Measurements from ENCODE around the gene RIPK1. TPM values are rescaled to one million over a fixed set of nuclear protein-coding genes. Genes with fewer than 3 reads are reported as not detected.
A peak's percentile ranks its signal among the peaks of the same experiment; 100 is the strongest.

Gene RIPK1
- total and polyA plus RNA-seq, 2 of the 8 experiments (the other 6 are each of a cell fraction or from before 2014, with no cell fraction given) = 5.9 to 22.9 TPM

DNA sequence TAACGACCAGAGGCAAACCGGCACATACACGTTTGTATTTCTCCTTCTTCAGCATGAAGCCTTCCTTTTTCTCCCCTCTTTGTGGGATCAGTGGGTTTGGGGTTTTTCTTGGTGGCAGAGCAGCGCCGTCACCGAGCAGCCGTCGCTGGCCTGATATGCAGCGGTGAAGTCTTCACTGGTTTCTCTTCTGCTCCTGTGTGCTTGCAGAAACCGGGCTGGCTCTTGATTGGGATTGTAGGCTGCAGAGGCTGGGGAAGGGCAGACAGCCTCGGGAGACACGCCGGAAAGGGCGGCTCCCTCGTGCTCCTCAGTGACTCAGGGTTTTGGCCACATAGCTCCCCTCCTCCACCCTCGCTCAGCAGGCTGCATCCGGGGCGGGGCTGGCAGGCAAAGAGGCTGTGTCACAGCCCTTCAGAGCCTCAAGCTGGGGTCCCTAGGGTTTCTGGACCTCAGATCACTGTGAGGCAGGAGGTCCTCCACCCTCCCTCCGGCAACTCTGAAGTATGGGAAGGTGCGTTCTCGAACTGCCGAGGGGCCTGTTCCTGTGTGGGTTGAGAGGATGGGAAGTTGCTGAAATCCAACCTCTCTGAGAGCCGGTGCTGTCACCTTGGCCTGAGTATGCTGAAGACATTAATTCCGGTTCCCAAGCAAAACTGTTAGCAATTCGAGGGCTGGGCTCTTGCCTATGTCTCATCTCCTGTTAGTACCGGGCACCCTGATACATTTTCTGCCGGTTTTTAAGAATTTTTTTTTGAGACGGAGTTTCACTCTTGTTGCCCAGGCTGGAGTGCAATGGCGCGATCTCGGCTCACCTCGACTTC, 44.4 kb upstream of the RIPK1 start:
- peaks cover 2 to 6% of the 10 kb centered on the region in 2 experiments; a peak in 2 of 4 replicates for H3K9me3 ChIP-seq (ENCODE audit: insufficient read depth in 2 of 2, low read depth in 1 of 2, low read length in 1 of 2)
- H3K27ac ChIP-seq (ENCODE audit: low read depth, low read length) = peak overlapping the region; percentile 29; the same call in 1 of the 2 replicates
- ChIA-PET CTCF (ENCODE audit: partially characterized antibody) (interaction anchor here (0.6 to 2.0 kb wide), 3 partner anchors 22 to 179 kb away, joined by 3 to 8 read pairs (median 3); no protein-coding TSS in a partner anchor), POLR2A (ENCODE audit: partially characterized antibody) (interaction anchor here (0.9 to 5.7 kb wide), 7 partner anchors 9 to 52 kb away, joined by 3 to 33 read pairs (median 6); partner anchors contain the start of gene NQO2)
- 67% methylated on average over 32 of the region's 32 CpGs; no CpG with 5 or more reads in 1 of the 2 experiments for WGBS, 2 experiments (ENCODE audit: extremely low coverage in 1 of 2, insufficient coverage in 1 of 2, insufficient read length in 1 of 2, insufficient replicate concordance in 2 of 2, low coverage in 1 of 2, low lambda C conversion rate in 2 of 2, missing lambda C conversion rate in 1 of 2)
- H4K91ac ChIP-seq (replicated peaks; ENCODE audit: insufficient read length, low read length) = peak overlapping the region; percentile 82
- H3K27me3 ChIP-seq (replicated peaks in 1 of 4; ENCODE audit: control insufficient read depth in 3 of 4, extremely low read depth in 1 of 4, insufficient read depth in 3 of 4, low read length in 3 of 4) = no peaks in the 10 kb centered on the region
- H2BK15ac ChIP-seq (ENCODE audit: low read length) = peak overlapping the region; percentile 88; the same call in 1 of the 2 replicates
- peak overlapping the region; percentile 69; the same call in 1 of the 2 replicates for H2AK5ac ChIP-seq (ENCODE audit: low read depth, low read length)
- H3K9ac ChIP-seq (replicated peaks in 1 of 4; ENCODE audit: extremely low read depth in 1 of 4, low read depth in 3 of 4, low read length in 3 of 4) = no peak overlapping the region; a peak in 1 of 7 replicates
- H2BK120ac ChIP-seq (replicated peaks; ENCODE audit: low read depth, low read length) = no peak overlapping the region
- peak overlapping the region; percentile 65 for H3K4ac ChIP-seq (replicated peaks; ENCODE audit: insufficient read length, low read depth, low read length)
- H3K14ac ChIP-seq (ENCODE audit: insufficient read length) = no peak overlapping the region
- H3K4me1 ChIP-seq (replicated peaks in 1 of 4; ENCODE audit: control insufficient read depth in 3 of 4, insufficient read depth in 4 of 4, low read length in 3 of 4) = peaks cover 6 to 17% (median 11%) of the 10 kb centered on the region in 4 experiments
- H2AFZ ChIP-seq (ENCODE audit: low read length) = no peak overlapping the region
- H3K4me2 ChIP-seq (ENCODE audit: insufficient read depth in 1 of 2, low read depth in 2 of 2, low read length in 2 of 2) = peak overlapping the region; percentile 9 to 40; a peak in 3 of 4 replicates
- H3K23me2 ChIP-seq (ENCODE audit: low read depth, low read length) = 0 out of 2 replicates have a peak, but pooled peaks cover 2% of the 10 kb centered on the region
- peak overlapping the region; percentile 86; the same call in 1 of the 2 replicates for H2BK5ac ChIP-seq (ENCODE audit: low read depth, low read length)
- peak overlapping the region; percentile 28 for H4K5ac ChIP-seq (ENCODE audit: insufficient read length, low read depth, low read length)
- peaks cover 0 to 23% (median 14%) of the 10 kb centered on the region in 4 experiments; a peak in 7 of 8 replicates for H3K36me3 ChIP-seq (ENCODE audit: control insufficient read depth in 2 of 4, insufficient read depth in 4 of 4, low read length in 3 of 4)
- peak overlapping the region; percentile 86 for H2BK20ac ChIP-seq (ENCODE audit: low read length)
- peak overlapping the region; percentile 97 for H3K18ac ChIP-seq (ENCODE audit: extremely low read depth, low read length)
- H3K56ac ChIP-seq (replicated peaks; ENCODE audit: insufficient read length, low read depth, low read length) = no peak overlapping the region
- H3K23ac ChIP-seq (ENCODE audit: insufficient read length) = no peak overlapping the region
- H2BK12ac ChIP-seq (ENCODE audit: low read depth, low read length) = peak overlapping the region; percentile 92
- H3K79me1 ChIP-seq (ENCODE audit: low read depth, low read length) = no peaks in the 10 kb centered on the region
- peaks cover 0 to 2% of the 10 kb centered on the region in 2 experiments for H4K20me1 ChIP-seq (replicated peaks in 1 of 2; ENCODE audit: control insufficient read depth in 1 of 2, insufficient read depth in 2 of 2, low read length in 2 of 2)
- H3K4me3 ChIP-seq (ENCODE audit: extremely low read depth in 1 of 4, insufficient read depth in 2 of 4, low read depth in 3 of 4, low read length in 4 of 4) = peak overlapping the region in 2 of 4 experiments; percentile 5 to 9; a peak in 1 of 8 replicates
- no peaks in the 10 kb centered on the region for H3K79me2 ChIP-seq (ENCODE audit: control insufficient read depth in 1 of 2, insufficient read depth in 2 of 2, low read length in 2 of 2)
- peak; percentile 75 to 86 for DNase-seq (ENCODE audit: low read depth in 1 of 2, low spot score in 2 of 2)
- no peak for FAIRE-seq
- H4K8ac ChIP-seq (ENCODE audit: extremely low read depth, insufficient read depth, low read length) = peak overlapping the region; percentile 72; the same call in 1 of the 2 replicates
- TF ChIP-seq, protein P1, sequence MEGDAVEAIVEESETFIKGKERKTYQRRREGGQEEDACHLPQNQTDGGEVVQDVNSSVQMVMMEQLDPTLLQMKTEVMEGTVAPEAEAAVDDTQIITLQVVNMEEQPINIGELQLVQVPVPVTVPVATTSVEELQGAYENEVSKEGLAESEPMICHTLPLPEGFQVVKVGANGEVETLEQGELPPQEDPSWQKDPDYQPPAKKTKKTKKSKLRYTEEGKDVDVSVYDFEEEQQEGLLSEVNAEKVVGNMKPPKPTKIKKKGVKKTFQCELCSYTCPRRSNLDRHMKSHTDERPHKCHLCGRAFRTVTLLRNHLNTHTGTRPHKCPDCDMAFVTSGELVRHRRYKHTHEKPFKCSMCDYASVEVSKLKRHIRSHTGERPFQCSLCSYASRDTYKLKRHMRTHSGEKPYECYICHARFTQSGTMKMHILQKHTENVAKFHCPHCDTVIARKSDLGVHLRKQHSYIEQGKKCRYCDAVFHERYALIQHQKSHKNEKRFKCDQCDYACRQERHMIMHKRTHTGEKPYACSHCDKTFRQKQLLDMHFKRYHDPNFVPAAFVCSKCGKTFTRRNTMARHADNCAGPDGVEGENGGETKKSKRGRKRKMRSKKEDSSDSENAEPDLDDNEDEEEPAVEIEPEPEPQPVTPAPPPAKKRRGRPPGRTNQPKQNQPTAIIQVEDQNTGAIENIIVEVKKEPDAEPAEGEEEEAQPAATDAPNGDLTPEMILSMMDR (IDR thresholded peaks at IDR 0.05; ENCODE audit: control extremely low read depth in 1 of 3, insufficient read depth in 1 of 3, low read depth in 1 of 3, low read length in 3 of 3) = no peak
- TF ChIP-seq RBBP5 (IDR thresholded peaks at IDR 0.05; ENCODE audit: borderline replicate concordance, low read depth, low read length) (no peak; the same call in 1 of the 2 replicates), YY1 (IDR thresholded peaks at IDR 0.05; ENCODE audit: low read depth, low read length) (no peak), POLR2AphosphoS5 (IDR thresholded peaks at IDR 0.05; ENCODE audit: low read depth, low read length) (no peak; the same call in 1 of the 2 replicates), JUND (IDR thresholded peaks at IDR 0.05; ENCODE audit: low read length) (peak; percentile 67; the same call in 1 of the 2 replicates), FOSL1 (IDR thresholded peaks at IDR 0.05; ENCODE audit: insufficient read depth, low read depth, low read length) (no peak), BACH1 (IDR thresholded peaks at IDR 0.05; ENCODE audit: low read length) (peak; percentile 98), SUZ12 (IDR thresholded peaks at IDR 0.05; ENCODE audit: low read length) (no peak)
